ENCODE results near the gene GPSM1.

The GPSM1 gene

DNA sequence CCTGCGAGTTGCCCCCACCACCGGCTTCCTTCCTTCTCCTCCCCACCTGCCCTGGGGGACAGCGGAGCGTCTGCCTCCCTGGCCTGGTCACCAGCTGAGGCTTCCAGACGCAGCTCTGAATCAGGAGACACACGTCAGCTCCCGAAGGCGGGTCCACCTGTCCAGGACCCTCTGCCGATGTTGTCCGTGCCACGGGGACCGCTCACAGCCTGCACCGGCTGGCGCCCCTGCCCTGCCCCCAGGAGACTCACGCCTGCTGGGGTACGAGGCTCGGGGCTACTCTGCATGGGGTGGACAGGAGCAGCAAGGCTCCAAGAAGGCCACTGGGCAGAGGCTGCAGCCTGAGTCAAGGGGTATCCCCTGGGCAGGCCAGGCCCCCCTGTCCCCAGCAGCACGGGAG lies 21.5 kb upstream of the GPSM1 start:
- peak in 1 of 2 donors; percentile 5 for ATAC-seq

DNA sequence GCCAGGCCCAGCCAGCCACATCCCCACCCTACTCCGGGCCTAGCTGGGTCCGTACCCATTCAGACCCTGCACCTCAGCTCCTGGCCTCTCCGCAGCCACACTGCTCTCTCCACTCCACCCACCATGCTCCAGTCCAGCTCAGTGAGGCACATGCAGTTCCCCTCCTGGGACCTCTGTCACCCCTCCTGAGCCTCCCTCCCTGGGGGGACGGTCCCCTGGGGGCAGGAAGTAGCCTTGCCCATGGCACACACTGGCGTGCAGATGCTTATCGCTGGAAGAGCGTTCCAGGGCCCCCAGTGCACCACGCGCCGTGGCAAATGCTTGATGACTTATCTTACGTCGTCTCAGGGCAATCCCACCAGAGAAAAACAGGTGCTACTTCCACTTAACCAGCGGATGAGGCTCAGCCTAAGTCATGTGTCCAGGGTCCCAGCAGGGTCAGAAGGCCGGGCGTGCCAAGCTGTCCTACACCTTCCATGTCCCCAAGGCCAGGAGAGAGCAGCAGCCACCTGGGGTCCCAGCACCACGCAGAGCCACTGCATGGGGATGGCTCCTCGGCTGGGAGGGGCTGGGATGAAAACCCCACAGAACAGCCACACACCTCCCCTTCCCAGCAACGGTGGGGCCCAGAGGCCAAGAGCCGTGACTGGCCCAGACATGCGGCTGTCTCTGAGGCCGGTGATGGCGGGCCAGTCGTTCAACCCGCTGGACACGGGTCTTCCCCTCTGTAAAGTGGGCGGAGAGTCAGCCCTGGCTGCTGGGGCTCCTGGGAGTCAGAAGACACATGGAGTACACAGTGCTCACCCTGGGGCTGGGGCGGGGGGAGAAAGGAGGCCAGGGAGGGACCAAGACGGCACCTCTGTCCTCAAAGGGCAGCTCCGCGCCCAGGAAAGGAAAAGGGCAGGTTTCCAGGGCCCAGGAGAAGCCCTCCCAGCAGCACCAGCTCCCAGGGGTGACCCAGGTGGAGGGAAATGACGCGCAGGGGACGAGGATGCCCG lies 20.8 kb upstream of the GPSM1 start:
- peak; percentile 19 to 40 for ATAC-seq

DNA sequence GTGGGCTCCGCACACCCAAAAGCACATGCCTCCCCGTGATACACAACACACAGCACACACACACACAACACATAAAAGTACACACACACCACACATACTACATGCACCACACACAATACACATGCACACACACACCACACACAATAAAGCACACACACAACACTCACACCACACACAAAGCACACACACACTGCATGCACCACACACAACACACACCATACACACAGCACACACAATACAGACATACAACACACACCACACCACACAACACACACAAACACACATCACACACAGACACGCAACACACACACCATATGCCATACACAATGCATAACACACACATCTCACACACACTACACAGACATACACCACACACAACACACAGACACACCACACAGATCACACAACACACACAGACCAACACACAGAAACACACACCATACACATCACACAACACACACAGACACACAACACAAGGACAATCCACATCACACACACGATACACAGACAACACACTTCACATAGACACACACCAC lies 20.1 kb upstream of the GPSM1 start:
- no peak for ATAC-seq

DNA sequence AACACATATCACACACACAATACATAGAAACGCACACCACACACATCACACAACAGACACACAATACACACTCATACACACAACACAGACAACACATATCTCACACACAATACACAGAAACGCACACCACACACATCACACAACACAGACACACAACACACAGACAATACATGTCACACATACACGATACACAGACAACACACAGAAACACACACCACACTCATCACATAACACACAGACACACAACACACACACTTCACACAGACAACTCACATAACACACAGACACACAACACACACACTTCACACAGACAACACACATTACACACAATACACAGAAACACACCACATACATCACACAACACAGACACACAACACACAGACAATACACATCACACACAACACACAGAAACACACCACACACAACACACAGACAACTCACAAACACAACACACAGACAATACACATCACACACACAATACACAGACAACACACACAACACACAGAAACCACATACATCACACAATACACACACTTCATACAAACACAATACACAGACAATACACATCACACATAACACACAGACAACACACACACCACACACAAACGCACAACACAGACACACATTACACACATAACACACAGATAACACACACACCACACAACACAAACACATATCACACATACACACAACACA lies 19.2 kb upstream of the GPSM1 start:
- no peak for ATAC-seq

DNA sequence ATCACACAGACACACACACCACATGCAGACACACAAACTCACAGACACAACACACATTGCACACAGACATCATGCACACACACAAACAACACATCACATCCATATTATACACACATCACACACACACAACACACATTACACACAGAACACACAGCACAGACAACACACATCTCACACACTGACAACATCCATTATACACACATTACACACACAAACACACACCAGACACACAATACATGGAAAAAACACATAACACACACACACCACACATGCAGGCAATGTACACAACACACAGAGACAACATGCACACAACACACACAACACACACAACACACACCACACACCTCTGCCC lies 18.7 kb upstream of the GPSM1 start:
- ATAC-seq = no peak

DNA sequence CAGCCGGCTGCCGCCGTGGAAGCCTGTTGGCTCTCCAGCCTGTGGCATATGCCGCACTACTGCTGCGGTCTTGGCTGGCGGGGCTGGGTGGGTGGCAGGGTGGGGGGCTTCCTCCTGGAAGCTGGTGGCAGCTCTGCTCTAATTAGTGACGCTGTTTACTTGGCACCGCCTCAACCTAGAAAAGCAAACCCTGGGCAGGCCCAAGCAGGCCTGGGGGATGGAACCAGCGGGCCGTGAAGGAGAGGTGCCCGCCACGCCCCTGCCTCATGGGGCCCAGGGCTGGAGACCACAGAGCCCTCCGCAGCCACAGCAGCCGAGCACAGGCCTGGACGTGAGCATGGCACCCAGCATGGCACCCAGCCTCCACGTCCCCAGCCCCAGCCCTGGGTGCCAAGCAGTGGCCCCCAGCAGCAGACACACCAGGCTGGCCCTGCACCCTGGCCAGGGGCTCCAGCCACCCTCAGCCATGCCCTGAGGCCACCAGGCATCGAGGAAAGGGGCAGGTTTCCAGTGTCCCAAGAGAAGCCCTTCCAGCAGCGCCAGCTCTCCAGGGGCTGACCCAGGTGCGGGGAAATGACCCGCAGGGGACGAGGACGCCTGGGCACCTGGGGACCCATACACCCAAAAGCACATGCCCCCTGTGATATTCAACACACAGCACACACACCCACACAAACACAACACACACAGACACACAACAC lies 18.1 kb upstream of the GPSM1 start:
- no peak for ATAC-seq

DNA sequence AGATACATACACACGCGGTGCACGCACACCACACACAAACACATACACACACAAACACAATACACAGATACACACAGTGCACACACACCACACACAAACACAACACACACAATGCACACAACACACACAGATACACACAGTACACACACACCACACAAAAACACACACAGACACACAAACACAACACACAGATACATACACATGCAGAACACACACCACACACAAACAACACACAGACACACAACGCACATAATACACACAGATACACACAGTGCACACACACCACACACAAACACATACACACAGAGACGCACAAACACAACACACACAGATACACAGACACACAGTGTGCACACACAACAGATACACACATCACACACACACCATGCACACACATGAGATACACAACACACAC lies 17.5 kb upstream of the GPSM1 start:
- ATAC-seq = no peak

DNA sequence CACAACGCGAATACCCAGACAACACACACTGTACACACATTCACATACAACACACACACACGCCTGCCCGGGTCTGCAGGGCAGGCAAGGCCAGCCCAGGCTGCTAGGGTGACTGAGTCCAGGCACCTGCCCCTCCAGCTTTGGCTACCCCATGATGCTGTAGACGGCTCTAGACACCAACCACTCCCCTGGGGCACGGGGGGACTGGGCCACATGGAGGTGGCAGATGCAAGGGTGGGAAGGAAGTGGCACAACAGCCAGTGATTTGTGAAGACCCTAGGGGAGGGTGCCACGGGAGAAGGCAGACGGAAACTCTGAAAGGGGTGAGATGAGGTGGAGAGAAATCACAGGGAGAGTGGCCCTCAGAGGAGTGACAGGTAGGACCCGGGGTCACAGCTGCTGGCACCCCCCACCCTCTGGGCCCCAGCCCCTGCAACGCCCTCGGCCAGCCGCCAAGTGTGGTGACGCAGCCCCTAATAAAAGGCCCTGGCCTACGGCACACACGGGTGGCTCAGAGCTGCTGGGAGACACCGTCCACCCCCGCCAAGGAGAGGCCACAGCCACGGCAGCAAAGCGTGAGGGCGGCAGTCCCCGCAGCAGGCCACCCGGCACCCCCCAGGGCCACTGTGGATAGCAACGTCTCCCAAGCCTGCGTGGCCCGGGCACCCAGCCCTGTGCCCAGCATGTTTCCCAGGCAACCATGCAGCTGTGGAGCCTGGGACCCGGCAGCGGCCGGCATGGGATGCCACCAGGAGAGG lies 16.9 kb upstream of the GPSM1 start:
- ATAC-seq = no peak

DNA sequence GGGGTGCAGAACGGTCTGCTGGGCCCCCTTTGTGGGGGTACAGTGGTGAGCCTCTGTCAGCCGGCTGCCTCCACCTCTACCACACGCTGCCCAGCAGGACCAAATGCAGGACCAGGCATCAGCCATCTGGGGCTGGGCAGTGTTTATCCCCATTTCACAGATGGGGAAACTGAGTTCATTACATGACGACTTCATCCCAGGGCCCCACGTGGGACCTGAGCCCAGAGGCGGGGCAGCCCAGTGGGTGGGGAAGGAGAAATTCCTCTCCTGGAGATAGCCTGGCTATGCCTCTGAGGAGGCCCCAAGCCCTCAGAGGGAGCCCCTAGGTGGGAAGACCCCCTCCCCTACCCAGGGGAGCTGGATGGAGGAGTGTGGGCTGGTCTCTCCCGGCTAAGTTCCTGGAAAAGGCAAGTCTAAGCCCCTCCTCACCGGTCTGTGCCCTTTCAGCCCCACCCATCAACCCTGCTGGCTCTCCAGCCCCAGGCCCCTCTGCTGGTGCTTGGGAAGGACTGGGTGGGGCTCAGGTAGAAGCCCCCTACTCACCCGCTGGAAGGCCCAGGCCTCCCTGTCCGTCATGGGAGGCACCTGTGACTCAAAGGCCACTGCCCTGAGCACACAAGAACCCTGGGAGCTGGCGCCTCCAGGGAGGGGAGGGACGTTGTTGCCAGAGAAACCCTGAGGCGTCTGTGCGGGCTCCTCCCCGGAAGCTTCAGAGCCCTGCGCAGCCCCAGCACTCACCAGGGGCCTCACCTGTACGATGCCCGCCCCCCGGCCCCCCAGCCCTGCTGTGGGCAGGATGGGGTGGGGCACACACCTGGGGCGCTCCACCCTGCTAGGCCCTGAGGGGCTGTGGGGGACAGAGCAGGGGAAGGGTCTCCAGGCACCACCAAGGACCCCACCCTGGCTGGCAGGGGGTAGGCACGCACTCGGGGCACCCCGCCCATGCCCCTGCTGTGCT lies 16.0 kb upstream of the GPSM1 start:
- ATAC-seq = no peak

DNA sequence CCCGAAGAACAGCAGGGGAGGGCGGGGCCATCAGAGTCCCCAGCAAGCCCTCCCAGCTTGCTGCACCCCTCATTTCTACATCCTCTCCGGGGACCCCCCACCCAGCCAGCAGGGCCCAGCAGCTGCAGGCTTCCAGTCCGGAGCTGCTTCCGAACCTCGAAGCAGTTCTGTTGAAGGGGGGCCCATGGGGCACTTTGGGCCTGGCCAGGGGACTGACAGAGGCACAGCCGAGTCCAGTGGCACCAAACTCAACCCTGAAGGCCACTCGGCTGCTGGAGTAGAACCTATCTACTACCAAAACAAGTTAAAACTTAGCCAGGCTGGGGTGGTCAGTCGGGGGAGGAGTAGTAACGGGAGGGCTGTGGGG lies 15.3 kb upstream of the GPSM1 start:
- no peak for ATAC-seq

DNA sequence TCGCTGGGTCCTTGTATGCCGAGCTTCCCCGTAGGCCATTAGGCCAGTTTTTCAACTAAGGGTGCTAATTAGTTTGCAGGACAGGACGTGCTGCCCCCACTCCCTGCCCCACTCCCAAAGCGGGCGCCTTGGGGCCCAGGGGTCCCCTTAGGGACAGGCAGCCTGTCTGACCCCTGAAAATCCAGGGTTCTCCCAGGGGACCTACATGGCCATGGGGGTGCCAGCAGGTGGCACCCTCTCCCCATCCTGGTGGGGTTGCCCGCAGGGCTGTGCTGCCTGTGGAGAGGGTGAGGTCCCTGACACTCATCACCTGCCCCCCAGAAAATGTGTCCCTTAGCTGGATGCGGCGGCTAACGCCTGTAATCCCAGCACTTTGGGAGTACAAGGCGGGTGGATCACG lies 14.9 kb upstream of the GPSM1 start:
- peak; percentile 70 to 73 for ATAC-seq

DNA sequence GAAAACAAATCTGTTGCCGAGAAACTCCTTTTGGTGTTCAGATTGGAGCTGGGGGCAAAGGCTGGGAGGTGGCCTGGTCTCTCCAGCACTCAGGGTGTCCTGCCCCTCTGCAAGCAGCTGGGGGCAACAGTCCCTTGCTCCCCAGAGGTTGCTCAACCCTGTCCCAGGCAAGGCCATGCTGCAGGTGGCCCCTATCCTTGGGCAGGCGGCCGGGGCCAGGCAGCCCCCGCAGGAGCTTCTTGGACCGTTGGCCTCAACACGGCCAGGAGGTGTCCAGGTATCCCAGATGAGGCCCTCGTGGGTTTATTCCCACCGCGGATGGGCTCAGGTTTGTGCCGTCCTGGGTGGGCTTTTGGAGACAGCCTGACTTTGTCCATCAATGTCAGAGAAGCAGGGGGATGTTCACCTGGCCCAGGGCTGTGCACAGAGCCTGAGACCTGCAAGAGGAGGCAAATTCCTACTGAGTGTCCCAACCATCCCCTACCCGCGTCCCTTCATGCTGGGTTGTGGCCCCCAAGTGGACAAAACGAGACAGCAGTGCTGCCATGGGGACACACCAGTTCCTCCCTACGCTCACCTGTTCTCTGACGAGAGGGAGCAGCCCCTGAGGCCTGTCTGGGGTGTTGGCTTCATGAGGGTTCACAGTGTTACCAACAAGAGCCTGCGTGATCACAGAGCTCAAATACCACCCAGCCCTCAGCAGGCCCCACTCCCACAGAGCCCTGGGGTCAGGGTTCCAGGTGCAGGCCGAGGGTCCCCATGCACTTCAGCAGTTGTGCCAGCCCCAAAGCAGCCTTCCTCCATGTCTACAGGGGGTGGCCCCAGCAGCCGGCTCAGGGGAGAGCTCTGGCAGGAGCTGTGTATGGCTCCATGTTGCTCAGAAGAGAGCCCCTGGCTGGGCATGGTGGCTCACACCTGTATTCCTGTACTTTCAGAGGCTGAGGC lies 14.0 kb upstream of the GPSM1 start:
- ATAC-seq = no peak

DNA sequence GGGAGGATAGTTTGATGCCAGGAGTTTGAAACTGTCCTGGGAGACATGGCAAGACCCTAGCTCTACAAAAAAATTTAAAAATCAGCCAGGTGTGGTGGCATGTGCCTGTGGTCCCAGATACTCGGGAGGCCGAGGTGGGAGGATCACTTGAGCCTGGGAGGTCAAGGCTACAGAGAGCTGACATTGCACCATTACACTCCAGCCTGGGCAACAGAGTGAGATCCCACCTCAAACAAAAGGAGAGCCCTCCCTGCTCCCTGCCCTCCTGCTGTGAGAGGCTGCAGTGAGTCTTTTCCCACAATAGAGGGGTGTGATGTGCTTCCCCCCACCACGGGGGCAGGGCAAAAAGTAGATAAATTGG lies 13.3 kb upstream of the GPSM1 start:
- no peak for ATAC-seq

DNA sequence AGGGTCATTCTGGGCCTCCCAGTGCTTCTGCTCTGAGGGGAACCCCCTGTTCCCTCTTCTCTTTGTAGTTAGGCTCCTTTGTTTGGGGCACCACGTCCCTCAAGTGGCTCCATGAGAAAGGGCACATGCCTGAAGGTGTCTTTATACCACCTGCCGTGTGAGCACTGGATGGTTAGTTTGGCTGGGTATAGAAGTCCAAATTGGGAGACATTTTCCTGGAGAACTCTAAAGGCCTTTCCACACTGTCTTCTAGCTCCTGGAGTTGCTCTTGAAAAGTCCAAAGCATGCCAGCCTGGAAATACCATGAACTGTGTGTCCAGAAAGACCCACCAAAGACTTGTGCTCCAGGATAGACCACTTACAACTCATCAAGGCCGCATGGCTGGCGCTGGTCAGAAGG lies 12.4 kb upstream of the GPSM1 start:
- no peak for ATAC-seq

DNA sequence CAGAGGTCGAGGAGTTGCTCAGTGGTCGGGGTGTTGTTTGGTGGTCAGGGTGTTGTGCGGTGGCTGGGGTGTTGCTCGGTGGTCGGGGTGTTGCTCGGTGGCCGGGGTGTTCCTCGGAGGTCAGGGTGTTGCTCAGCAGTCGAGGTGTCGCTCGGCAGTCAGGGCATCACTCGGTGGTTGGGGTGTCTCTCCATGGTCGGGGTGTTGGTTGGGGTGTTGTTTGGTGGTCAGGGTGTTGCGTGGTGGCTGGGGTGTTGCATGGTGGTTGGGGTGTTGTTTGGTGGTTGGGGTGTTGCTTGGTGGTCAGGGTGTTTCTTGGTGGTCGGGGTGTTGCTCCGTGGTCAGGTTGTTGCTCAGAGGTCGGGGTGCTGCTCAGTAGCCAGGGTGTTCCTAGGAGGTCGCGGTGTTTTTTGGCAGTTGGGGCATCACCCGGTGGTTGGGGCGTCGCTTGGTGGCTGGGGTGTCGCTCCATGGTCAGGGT lies 11.0 kb upstream of the GPSM1 start:
- no peak for ATAC-seq

DNA sequence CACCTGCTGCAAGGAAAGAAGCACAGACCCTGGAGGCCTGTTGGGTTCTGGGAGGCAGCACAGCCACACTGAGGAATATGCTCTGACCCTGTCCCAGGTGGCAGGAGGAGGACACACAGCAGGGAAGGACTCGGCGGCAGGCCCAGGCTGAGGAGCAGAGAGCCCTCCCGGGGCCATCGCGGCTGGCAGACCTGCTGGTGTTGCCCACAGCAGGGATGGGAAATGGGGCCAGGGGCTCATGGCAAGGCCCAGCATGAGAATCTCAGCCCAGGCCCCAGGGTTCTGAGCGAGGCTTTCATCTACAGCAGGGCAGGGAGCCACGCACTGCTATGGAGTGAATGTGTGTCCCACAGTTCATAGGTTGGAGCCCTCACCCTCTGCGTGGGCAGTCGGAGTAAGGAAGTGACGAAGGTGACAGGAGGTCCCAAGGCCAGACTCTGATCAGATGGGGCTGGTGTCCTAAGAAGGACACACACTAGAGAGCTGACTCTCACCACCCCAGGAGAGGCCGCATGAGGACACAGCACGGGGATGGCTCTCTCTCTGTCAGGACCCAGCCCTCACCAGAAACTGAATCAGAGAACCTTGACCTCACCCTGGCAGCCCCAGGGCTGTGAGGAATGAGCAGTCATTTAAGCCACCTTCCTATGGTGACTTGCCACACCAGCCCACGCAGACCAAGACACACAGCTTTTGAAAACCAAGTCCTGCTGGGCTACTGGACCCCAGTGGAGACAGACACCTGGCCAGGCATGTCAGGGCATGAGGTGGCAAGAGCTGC lies 10.3 kb upstream of the GPSM1 start:
- no peak for ATAC-seq

DNA sequence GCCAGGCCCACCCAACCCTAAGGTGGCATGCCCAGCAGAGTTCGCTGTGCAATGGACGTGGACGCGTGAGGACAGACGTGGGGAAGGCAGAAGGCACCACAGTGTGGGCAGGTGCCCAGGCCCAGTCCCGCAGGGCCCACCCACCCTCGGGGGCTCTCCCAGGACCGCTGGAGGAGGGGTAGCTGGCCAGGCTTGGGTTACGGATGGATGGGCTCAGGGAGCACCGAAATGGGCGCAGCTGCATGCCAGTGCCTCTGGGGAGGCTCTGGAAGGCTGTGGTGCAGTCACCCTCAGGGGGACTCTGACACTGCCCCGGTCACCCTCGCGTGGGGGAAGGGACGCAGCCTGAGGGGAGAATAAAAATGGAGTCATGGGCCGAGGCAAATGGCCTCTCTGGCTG lies 9.6 kb upstream of the GPSM1 start:
- no peak for ATAC-seq

DNA sequence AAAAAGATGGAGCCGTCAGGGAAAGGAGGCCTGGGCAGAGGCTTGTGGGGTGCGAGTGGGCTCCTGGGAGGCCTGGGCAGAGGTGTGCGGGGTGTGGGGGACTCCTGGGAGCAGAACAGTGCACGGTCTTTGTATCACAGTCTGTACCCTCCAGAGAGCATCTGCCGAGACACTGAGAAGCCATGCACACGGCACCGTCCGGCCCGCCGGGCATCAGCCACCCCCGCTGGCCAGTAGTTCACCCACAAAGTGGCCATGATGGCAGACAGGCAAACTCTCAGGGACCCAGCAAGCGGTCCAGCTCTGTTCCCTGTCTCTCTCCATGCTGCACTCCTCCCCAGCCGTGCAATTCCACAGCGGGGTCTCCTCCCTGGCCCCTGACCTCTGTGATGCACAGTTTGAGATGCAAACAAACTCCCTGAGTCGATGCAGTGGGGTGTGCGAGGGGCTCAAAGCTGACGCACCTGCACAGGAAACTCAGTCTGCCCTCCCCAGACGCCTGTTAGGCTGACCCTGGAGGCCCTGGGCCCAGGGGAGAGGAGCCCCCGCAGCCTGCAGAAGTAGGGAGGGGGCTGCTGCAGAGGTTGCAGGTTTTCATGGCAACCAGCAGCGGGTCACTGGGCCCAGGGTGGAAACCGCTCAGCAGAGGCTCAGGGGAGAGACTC lies 9.1 kb upstream of the GPSM1 start:
- ATAC-seq = no peak

DNA sequence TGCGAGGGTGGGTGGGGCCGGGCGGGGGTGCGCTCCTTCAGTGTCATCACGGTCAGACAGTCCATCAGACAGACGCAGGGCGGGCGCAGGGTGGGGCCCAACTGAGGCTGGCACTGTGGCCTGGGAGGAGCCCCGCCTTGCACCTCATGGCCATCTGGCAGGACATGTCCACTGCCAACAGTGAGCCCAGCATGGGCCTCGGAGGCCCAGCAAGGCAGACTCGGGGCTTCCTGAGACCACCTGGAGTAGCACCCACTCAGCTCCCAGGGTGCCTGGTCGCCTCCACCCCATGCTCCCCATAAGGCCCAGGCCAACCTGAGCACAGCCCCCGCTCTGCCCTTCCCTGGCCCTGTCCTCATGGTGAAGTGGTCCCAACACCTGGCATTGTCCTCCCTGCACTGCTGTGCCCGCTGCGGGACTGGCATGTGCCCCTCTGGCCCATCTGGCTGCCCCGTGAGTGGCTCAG lies 8.5 kb upstream of the GPSM1 start:
- no peak for ATAC-seq

All from activated CD4-positive, CD25-positive, alpha-beta regulatory T cell treated with anti-CD3 and anti-CD28 coated beads, Interleukin-2, amount 50 U/mL, for 24 hours (primary cell).